ENCODE data around the gene TRNT1.

Gene TRNT1

DNA sequence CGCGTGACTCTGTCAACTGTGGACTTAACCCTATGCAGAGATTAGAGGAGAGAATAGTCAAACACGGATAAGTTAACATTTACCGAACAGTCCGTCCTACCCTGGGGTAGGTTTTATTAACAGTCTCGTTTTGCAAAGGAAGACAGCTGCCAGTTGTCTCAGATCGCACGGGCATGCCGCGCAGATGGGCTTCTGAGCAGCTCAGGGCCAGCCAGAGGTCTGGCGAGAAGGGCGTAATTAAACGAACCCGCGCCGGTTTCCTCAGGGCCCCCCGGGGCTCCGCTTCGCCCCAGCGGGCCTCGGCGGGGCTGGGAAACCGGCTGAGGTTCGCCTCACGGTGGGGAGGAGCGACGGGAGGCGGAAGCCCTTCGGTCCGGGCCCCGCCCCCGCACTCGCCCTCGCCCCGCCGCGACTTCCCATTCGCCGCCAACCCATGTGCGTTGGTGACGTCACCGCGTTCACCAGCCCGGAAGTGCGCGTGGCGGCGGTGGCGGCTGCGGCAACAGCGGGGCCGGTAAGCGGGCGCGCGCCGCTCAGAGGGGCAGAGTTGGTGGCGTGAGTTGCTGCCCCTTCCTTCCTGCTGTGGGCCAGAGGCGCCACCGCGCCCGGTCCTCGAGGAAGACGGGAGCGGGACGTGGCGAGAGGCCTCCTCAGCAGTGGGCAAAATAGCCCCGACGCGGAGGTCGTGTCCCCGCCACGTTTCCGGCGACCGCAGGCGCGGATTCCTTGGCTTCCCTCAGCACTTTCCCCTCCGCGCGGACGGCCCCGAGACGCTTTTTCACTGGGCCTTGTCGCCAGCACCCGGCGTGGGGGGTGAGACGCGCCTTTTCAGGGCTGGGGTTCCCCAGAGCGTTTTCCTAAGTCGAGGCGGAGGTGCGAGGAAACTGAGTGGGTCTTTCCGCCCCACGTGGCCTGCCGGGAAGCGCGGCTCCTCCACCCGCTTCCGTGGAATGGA, at the start of gene TRNT1:
Gene TRNT1, plus strand, starts transcription at position 464 of the 955 bp plus-strand sequence. CDS start 2,101 bp downstream, outside the sequence.
- TF ChIP-seq, protein P1, sequence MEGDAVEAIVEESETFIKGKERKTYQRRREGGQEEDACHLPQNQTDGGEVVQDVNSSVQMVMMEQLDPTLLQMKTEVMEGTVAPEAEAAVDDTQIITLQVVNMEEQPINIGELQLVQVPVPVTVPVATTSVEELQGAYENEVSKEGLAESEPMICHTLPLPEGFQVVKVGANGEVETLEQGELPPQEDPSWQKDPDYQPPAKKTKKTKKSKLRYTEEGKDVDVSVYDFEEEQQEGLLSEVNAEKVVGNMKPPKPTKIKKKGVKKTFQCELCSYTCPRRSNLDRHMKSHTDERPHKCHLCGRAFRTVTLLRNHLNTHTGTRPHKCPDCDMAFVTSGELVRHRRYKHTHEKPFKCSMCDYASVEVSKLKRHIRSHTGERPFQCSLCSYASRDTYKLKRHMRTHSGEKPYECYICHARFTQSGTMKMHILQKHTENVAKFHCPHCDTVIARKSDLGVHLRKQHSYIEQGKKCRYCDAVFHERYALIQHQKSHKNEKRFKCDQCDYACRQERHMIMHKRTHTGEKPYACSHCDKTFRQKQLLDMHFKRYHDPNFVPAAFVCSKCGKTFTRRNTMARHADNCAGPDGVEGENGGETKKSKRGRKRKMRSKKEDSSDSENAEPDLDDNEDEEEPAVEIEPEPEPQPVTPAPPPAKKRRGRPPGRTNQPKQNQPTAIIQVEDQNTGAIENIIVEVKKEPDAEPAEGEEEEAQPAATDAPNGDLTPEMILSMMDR (IDR thresholded peaks at IDR 0.05; ENCODE audit: low read depth, low read length), result no peak
- peak; percentile 93 to 97 for DNase-seq (ENCODE audit: low read depth in 2 of 2)
- H3K4me3 ChIP-seq (replicated peaks in 1 of 2; ENCODE audit: low read depth in 2 of 2, low read length in 2 of 2), result peak within 1 kb of the TSS; percentile 90 to 97

DNA sequence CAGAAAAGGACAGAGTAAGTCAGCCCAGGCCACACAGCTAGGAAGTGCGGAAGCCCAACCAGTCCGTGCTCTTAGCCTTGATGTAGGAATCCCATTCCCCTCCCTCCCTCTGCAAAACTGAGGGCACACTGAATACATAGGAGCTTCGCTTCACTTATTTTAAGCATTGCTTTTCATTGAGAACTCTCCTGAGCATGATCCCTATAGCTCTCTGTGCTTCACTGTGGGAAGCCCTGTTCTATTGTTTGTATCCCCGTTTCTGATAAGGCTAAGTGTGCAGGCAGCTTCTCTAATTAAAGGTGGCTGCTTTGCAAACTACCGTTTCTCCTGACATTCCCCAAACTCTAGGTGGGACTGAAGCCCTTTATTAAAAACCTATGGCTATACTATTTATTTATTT, 46.4 kb upstream of the TRNT1 start:
- no peak overlapping the region for H3K4me3 ChIP-seq (replicated peaks in 1 of 2; ENCODE audit: low read depth in 2 of 2, low read length in 2 of 2)
- TF ChIP-seq, protein P1 (IDR thresholded peaks at IDR 0.05; ENCODE audit: low read depth, low read length), result no peak

DNA sequence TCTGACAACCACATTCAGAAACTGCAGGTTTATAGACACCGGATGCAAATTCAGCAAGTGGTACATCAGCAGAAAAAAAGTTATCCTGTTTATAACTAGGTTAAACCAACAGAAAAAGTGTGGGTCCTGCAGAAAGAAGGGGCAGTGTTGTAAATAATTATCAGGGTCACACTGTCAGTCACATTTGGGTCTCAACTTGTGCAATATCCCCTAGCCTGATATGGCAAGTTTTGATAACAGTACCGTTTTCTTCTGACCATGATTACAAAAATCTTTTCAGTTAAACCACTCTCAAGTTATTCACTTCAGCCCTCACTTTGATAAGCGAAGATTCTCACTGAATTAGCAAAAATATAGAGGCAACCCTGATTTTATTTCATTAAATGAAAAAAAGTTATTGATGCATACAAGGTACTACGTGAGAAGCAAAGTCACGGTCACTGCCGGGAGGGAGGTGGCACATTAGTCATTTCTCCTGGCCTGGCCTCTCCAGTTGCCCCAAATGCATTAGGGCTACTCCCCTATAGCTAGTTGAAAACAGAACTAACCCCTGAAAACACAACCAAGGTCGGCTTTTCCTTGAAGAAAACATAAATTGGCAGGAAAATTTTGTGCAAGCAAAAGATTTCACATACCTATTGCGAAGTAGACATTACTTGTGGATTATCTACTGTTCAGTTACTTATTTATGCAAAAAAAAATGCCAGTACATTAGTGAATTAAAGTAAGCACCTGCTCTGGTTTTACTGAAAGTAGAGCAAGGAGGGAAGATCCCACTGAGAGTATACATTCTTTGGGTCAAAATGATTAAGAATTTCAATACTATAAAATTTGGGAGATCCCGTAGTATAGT, 45.1 kb upstream of the TRNT1 start:
- TF ChIP-seq, protein P1 (IDR thresholded peaks at IDR 0.05; ENCODE audit: low read depth, low read length), result no peak
- no peak for DNase-seq (ENCODE audit: low read depth in 2 of 2)
- H3K4me3 ChIP-seq (replicated peaks in 1 of 2; ENCODE audit: low read depth in 2 of 2, low read length in 2 of 2), result no peak overlapping the region

More for the DNA sequence above, 46.4 kb upstream of the TRNT1 start:
- no peak for DNase-seq (ENCODE audit: low read depth in 2 of 2)

DNA sequence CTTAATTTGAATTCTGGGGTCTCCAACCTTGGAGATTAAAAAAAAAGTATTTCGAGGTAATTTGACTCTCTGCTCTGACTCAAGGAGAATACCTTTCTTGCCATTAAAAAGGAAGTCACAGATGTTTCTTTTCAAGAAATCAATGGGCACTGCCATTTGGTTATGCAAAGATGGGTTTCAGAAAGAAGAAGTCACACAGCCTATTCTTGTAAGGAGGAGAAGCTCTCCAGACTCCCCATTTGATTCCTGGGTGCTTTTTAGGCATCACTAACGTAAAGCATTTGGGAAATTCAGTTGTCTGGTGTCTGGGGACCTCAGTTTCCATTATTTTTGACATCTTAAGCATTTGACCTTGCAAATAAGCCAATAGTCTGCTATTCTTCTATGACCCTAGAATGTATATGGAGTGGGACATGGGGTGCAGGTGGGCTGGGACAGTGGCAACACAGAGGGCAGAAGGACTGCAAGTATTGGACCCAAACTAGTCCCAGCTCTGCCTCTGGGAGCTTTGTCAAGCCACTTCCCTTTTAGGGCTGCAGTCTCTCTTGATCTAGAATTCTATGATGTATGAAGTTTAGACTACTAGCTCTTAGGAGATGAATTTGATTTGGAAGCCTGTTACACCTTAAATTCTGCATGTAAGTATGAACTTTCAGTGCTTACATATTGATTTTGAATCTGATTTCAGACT, 44.4 kb upstream of the TRNT1 start:
- no peak overlapping the region for H3K4me3 ChIP-seq (replicated peaks in 1 of 2; ENCODE audit: low read depth in 2 of 2, low read length in 2 of 2)
- DNase-seq (ENCODE audit: low read depth in 2 of 2), result no peak

DNA sequence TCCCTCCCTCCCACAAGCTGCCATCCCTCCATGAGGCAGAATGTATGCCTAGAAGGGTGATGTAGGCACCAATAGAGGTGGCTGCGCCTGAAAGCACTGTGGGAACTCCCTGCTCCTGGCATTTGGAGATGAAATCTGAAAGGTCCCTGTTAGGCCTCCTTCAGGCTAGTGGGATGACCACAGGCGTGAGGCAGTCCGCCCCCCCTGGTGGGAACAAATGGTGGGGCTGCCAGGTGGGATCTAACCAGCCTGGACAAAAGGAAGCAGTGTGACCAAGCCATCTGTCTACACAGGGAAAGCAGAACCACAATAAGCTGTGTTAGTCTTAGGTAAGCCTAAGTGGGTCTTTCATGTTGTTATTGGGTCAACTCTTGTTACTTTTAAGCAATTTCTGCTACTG, 41.9 kb upstream of the TRNT1 start:
- H3K4me3 ChIP-seq (replicated peaks in 1 of 2; ENCODE audit: low read depth in 2 of 2, low read length in 2 of 2), result no peak overlapping the region
- TF ChIP-seq, protein P1 (IDR thresholded peaks at IDR 0.05; ENCODE audit: low read depth, low read length), result no peak
- DNase-seq (ENCODE audit: low read depth in 2 of 2), result no peak

More for the DNA sequence above, 44.4 kb upstream of the TRNT1 start:
- TF ChIP-seq, protein P1 (IDR thresholded peaks at IDR 0.05; ENCODE audit: low read depth, low read length), result no peak

DNA sequence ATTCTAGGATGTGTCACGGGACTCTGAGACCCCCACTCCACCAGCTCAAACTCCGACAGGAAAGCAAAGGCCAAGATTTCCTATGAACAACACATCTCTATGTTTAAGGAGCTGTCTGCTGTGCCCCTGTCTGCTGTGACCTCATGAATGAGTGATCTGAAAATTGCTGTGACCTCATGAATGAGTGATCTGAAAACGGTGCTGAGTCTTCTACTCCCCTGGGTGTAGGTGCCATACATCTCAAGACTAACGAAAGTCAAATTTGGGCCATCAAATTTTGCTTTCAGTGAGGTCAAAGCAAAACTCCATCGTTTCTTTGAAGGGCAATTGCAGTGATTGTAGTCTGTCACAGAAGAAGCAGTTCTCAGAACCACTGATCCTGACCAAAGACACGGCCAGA, 41.0 kb upstream of the TRNT1 start:
- TF ChIP-seq, protein P1 (IDR thresholded peaks at IDR 0.05; ENCODE audit: low read depth, low read length), result no peak
- no peak overlapping the region for H3K4me3 ChIP-seq (replicated peaks in 1 of 2; ENCODE audit: low read depth in 2 of 2, low read length in 2 of 2)
- DNase-seq (ENCODE audit: low read depth in 2 of 2), result no peak

All from cardiac fibroblast (primary cell).